Adrenal gland (tissue), 12 donors: Measurements from ENCODE around the gene BRD2. TPM values are rescaled to one million over a fixed set of nuclear protein-coding genes. Genes with fewer than 3 reads are reported as not detected.
A peak's percentile ranks its signal among the peaks of the same experiment; 100 is the strongest.

Experiments
- DNase-seq, 7 donors: peaks; one replicate each; pipeline ENCODE4 v3.0.0-alpha.2; 2019 to 2020
- H3K27ac ChIP-seq, 5 donors: fragments of 200-600 bp; sonication (generic) in 4 of 5; 1 replicate in 3 of 5; 2 replicates in 2 of 5; pipeline versions ENCODE4 v1.5.1 to v1.8.0; 2016 to 2020; ENCODE audit warnings: mild to moderate bottlenecking in 1 of 5
- H3K27me3 ChIP-seq: fragments of 200-600 bp; 2 replicates; pipeline ENCODE4 v1.8.0; 2021
- H3K36me3 ChIP-seq, 2 donors: fragments of 200-600 bp; replicated peaks in 1 of 2; 1 replicate in 1 of 2; 2 replicates in 1 of 2; pipeline versions ENCODE4 v1.5.1 to v1.8.0; 2018 to 2022
- H3K4me1 ChIP-seq, 2 donors: fragments of 200-600 bp; replicated peaks in 1 of 2; 1 replicate in 1 of 2; 2 replicates in 1 of 2; pipeline versions ENCODE4 v1.5.1 to v1.8.0; 2018 to 2021
- H3K4me3 ChIP-seq, 4 donors: fragments of 200-600 bp; sonication (generic) in 3 of 4; one replicate each; pipeline ENCODE4 v1.5.1; 2016 to 2018
- H3K9me3 ChIP-seq, 3 donors: fragments of 200-600 bp; sonication (generic) in 1 of 3; replicated peaks in 1 of 3; 1 replicate in 2 of 3; 2 replicates in 1 of 3; pipeline versions ENCODE4 v1.5.1 to v1.8.0; 2016 to 2021
- CTCF ChIP-seq, 6 experiments: fragments of 450-650 bp in 4 of 6; fragments of 200-600 bp in 2 of 6; sonication (generic) in 1 of 6; IDR thresholded peaks; 1 replicate in 5 of 6; 2 replicates in 1 of 6; pipeline versions ENCODE4 v1.5.1 to v1.8.0; 2016 to 2021; ENCODE audit warnings: antibody characterized with exemption in 6 of 6, mild to moderate bottlenecking in 2 of 6, moderate library complexity in 1 of 6
- POLR2A ChIP-seq, 2 donors: fragments of 450-650 bp; IDR thresholded peaks; one replicate each; pipeline ENCODE4 v1.6.1; 2017; ENCODE audit warnings: antibody characterized with exemption in 2 of 2, mild to moderate bottlenecking in 2 of 2, moderate library complexity in 1 of 2
- WGBS, 4 donors: extraction: QIAGEN DNeasy Blood & Tissue Kit in 2 of 4; methylation state at CpG; one replicate each; pipeline versions ENCODE4 v1.1.5 to v1.1.7; 2013 to 2017; 5-methylcytosine and 5-hydroxymethylcytosine counted together
- intact Hi-C, 2 donors: fragments of 100-400 bp; cut with DNase I; formaldehyde crosslinking; loops; one replicate each; pipeline versions ENCODE4 v1.14.1 to v1.15.0; 2022 to 2023
- polyA plus RNA-seq, 3 donors: library from polyadenylated mRNA; stranded (reverse); fragments of 200-250 nt in 2 of 3; fragments of 350-450 nt in 1 of 3; fragmentation: Illumina TruSeq in 1 of 3; extraction: RNeasy Lipid Tissue Mini Kit (QIAGEN cat#74804) in 1 of 3; gene quantifications; one replicate each; pipeline ENCODE4 v1.2.3, GENCODE V29; 2013 to 2014
- total RNA-seq, 9 donors: library from RNA; depleted of rRNA in 4 of 9; stranded (reverse); fragments of >200 nt in 4 of 9; fragments of 120-200 nt in 1 of 9; fragmentation: NEBNext Ultra II Directional in 1 of 9; extraction: Animal tissue kit (Norgen Biotek cat#: 25700) in 1 of 9; gene quantifications; one replicate each; pipeline versions ENCODE4 v1.1.0 to v1.2.4, GENCODE V29; 2013 to 2023
- donor health status: healthy with polysubstance abuse.
- donor health status: Bipolar disorder and iron deficiency.
- donor health status: DM: yes; HTN: yes; CAD: no.
- donor health status: DM: no; HTN: no; CAD: no.
- donor health status: DM: no; HTN: no; CAD: no.
- donor health status: DM: yes; HTN: yes; CAD: no.

Gene BRD2
- total and polyA plus RNA-seq, 12 donors = 127 to 288 (median 152) TPM

- H3K27ac ChIP-seq = peak overlapping the region in 1 of 5 donors; percentile 54
- H3K4me3 ChIP-seq = no peak overlapping the region
- 53 to 82% (median 57%) methylated on average over 5 to 11 of the region's 11 CpGs for WGBS, 4 donors
- no peaks in the 10 kb centered on the region for H3K9me3 ChIP-seq
- intact Hi-C loops = loop anchor here (5.0 kb wide), 2 partner anchors 48 to 93 kb away; no protein-coding TSS in a partner anchor
- H3K4me1 ChIP-seq = peaks cover 17 to 45% of the 10 kb centered on the region in 2 donors
- H3K36me3 ChIP-seq = peaks cover 3 to 73% of the 10 kb centered on the region in 2 donors
- peak in 1 of 7 donors; percentile 45 for DNase-seq
- no peaks in the 10 kb centered on the region for H3K27me3 ChIP-seq
- TF ChIP-seq CTCF (IDR thresholded peaks at IDR 0.05) = no peak
- no peak for TF ChIP-seq POLR2A (IDR thresholded peaks at IDR 0.05)
Observed at GRCh38 chr6:32980488-32981038, 12.2 kb downstream of the BRD2 start.

GRCh38 chr6:32982084-32982701, 13.8 kb downstream of the BRD2 start:
- Histone ChIP-seq H3K4me3 (no peak overlapping the region), H3K4me1 (peaks cover 3 to 28% of the 10 kb centered on the region in 2 donors), H3K9me3 (no peaks in the 10 kb centered on the region), H3K27ac (no peak overlapping the region), H3K36me3 (peaks cover 0 to 57% of the 10 kb centered on the region in 2 donors), H3K27me3 (no peaks in the 10 kb centered on the region)
- TF ChIP-seq CTCF (IDR thresholded peaks at IDR 0.05) (no peak), POLR2A (IDR thresholded peaks at IDR 0.05) (no peak)
- DNase-seq = no peak
- intact Hi-C loops = loop anchor here (5.0 kb wide), 2 partner anchors 50 to 95 kb away; no protein-coding TSS in a partner anchor
- WGBS, 4 donors = 55 to 68% (median 62%) methylated on average over 8 of the region's 8 CpGs

- no peak overlapping the region for H3K27ac ChIP-seq
- peaks cover 0 to 50% of the 10 kb centered on the region in 2 donors for H3K36me3 ChIP-seq
- no peaks in the 10 kb centered on the region for H3K27me3 ChIP-seq
- no peak for DNase-seq
- H3K9me3 ChIP-seq = no peaks in the 10 kb centered on the region
- peaks cover 0 to 21% of the 10 kb centered on the region in 2 donors for H3K4me1 ChIP-seq
- intact Hi-C loops = loop anchor here (5.0 kb wide), 2 partner anchors 51 to 96 kb away; no protein-coding TSS in a partner anchor
- H3K4me3 ChIP-seq = no peak overlapping the region
- TF ChIP-seq CTCF (IDR thresholded peaks at IDR 0.05) (no peak), POLR2A (IDR thresholded peaks at IDR 0.05) (no peak)
- 53 to 67% (median 59%) methylated on average over 6 of the region's 6 CpGs for WGBS, 4 donors
Observed at GRCh38 chr6:32982702-32983492, 14.5 kb downstream of the BRD2 start.

GRCh38 chr6:32983493-32983848, 15.1 kb downstream of the BRD2 start:
- H3K4me1 ChIP-seq = peaks cover 0 to 20% of the 10 kb centered on the region in 2 donors
- 68 to 83% (median 70%) methylated on average over 1 of the region's 1 CpG for whole genome bisulfite sequencing, 4 donors

More at GRCh38 chr6:32983493-32983848, 15.1 kb downstream of the BRD2 start:
- Histone ChIP-seq H3K36me3 (peaks cover 0 to 44% of the 10 kb centered on the region in 2 donors), H3K9me3 (no peaks in the 10 kb centered on the region), H3K27me3 (no peaks in the 10 kb centered on the region), H3K27ac (no peak overlapping the region), H3K4me3 (no peak overlapping the region)
- TF ChIP-seq CTCF (IDR thresholded peaks at IDR 0.05) (no peak), POLR2A (IDR thresholded peaks at IDR 0.05) (no peak)
- DNase-seq = no peak
- intact Hi-C loops = loop anchor here (5.0 kb wide), 2 partner anchors 51 to 96 kb away; no protein-coding TSS in a partner anchor
